ENCODE measurements around the gene C22orf23.

DNA sequence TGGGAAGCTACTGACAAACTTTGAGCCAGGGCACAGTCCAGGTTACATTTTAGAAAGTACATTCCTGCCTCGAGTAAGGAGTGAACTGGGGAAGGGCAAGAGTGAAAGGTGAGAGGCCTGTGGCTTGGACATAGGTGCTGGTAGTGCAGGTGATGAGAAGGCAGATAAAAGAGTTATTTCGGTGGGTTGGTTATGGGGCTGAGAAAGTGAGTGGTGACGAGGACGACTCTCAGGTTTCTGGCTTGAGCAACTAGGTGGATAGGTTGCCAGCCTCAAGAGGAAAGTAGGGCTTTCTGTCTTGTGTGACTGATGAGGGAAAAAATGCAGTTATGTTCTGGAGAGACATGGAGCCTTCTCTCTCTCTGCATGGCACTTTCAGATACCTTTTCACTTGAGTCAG, 3.8 kb upstream of the C22orf23 start:
- no peak for TF ChIP-seq POLR2AphosphoS5 (IDR thresholded peaks at IDR 0.05; ENCODE audit: low read depth, low read length)
- no peak for TF ChIP-seq POLR2A (IDR thresholded peaks at IDR 0.05; ENCODE audit: low read depth, low read length)
